Fibroblast of lung (primary cell): ENCODE measurements around the gene GAL. TPM values are rescaled to one million over a fixed set of nuclear protein-coding genes. Genes with fewer than 3 reads are reported as not detected.
A peak's percentile ranks its signal among the peaks of the same experiment; 100 is the strongest.

Experiments used
- DNase-seq, 2 donors: peaks; one replicate each; pipeline versions ENCODE4 v3.0.0 to v3.0.0-alpha.2; 2010; ENCODE audit warnings: low read depth in 2 of 2
- H2AFZ ChIP-seq: 2 replicates; pipeline ENCODE4 v1.5.1; 2012; ENCODE audit warnings: low read length, control low read depth, inconsistent platforms
- H3K27ac ChIP-seq: 2 replicates; pipeline ENCODE4 v1.5.1; 2011; ENCODE audit warnings: low read length, control low read depth; ENCODE audit not compliant: insufficient read depth
- H3K27me3 ChIP-seq: 2 replicates; pipeline ENCODE4 v1.5.1; 2011; ENCODE audit warnings: mild to moderate bottlenecking, low read length; ENCODE audit not compliant: control insufficient read depth, insufficient read depth
- H3K36me3 ChIP-seq: 2 replicates; pipeline ENCODE4 v1.5.1; 2011; ENCODE audit warnings: low read length; ENCODE audit not compliant: control insufficient read depth, insufficient read depth
- H3K4me1 ChIP-seq: 2 replicates; pipeline ENCODE4 v1.5.1; 2011; ENCODE audit warnings: low read length; ENCODE audit not compliant: control insufficient read depth, insufficient read depth; ENCODE audit errors: extremely low read depth
- H3K4me2 ChIP-seq: 2 replicates; pipeline ENCODE4 v1.5.1; 2011; ENCODE audit warnings: low read length, control low read depth; ENCODE audit not compliant: insufficient read depth; ENCODE audit errors: extremely low read depth
- H3K4me3 ChIP-seq, 4 experiments: fragments of 200-600 bp in 1 of 4; sonication (generic) in 1 of 4; replicated peaks in 1 of 4; 2 replicates each; pipeline ENCODE4 v1.5.1; 2011 to 2016; ENCODE audit warnings: low read length in 4 of 4, low read depth in 3 of 4, mild to moderate bottlenecking in 3 of 4, control low read depth in 2 of 4, inconsistent platforms in 1 of 4, mixed read lengths in 1 of 4; ENCODE audit not compliant: insufficient read depth in 1 of 4; ENCODE audit errors: control extremely low read depth in 1 of 4
- H3K79me2 ChIP-seq: 2 replicates; pipeline ENCODE4 v1.5.1; 2012; ENCODE audit warnings: mild to moderate bottlenecking, low read length, inconsistent platforms; ENCODE audit not compliant: control insufficient read depth, insufficient read depth
- H3K9ac ChIP-seq: 2 replicates; pipeline ENCODE4 v1.5.1; 2011; ENCODE audit warnings: mild to moderate bottlenecking, low read length, control low read depth; ENCODE audit not compliant: insufficient read depth
- H3K9me3 ChIP-seq: 2 replicates; pipeline ENCODE4 v1.5.1; 2012; ENCODE audit warnings: low read depth, low read length; ENCODE audit not compliant: control insufficient read depth, insufficient read depth
- H4K20me1 ChIP-seq: 2 replicates; pipeline ENCODE4 v1.5.1; 2011; ENCODE audit warnings: low read length; ENCODE audit not compliant: control insufficient read depth, insufficient read depth; ENCODE audit errors: extremely low read depth
- EZH2 ChIP-seq: IDR thresholded peaks from 2 replicates; pipeline ENCODE4 v1.5.1; 2012; ENCODE audit warnings: low read length, control low read depth, mild to moderate bottlenecking; ENCODE audit errors: missing control alignments
- polyA plus RNA-seq, 2 donors: library from polyadenylated mRNA; depleted of rRNA in 1 of 2; stranded (reverse) in 1 of 2; unstranded in 1 of 2; fragments of >200 nt; gene quantifications; 2 replicates each; pipeline ENCODE4 v1.2.1, GENCODE V29; 2011 to 2012; ENCODE audit warnings: missing spikeins in 1 of 2
- total RNA-seq: library from RNA; depleted of rRNA; stranded (reverse); fragments of >200 nt; gene quantifications from 2 replicates; pipeline ENCODE4 v1.2.1, GENCODE V29; 2014
- TF ChIP-seq, protein P1 (sequence below), 2 donors: IDR thresholded peaks in 1 of 2; conservative IDR thresholded peaks in 1 of 2; 1 replicate in 1 of 2; 2 replicates in 1 of 2; pipeline ENCODE4 v1.5.1; 2011 to 2012; ENCODE audit warnings: low read length in 2 of 2, control low read depth in 1 of 2, inconsistent platforms in 1 of 2, low read depth in 1 of 2, mild to moderate bottlenecking in 1 of 2

The GAL gene
- total and polyA plus RNA-seq, 2 donors (not counting 1 experiment from before 2014, with no cell fraction given): 1.6 to 5.4 TPM

DNA sequence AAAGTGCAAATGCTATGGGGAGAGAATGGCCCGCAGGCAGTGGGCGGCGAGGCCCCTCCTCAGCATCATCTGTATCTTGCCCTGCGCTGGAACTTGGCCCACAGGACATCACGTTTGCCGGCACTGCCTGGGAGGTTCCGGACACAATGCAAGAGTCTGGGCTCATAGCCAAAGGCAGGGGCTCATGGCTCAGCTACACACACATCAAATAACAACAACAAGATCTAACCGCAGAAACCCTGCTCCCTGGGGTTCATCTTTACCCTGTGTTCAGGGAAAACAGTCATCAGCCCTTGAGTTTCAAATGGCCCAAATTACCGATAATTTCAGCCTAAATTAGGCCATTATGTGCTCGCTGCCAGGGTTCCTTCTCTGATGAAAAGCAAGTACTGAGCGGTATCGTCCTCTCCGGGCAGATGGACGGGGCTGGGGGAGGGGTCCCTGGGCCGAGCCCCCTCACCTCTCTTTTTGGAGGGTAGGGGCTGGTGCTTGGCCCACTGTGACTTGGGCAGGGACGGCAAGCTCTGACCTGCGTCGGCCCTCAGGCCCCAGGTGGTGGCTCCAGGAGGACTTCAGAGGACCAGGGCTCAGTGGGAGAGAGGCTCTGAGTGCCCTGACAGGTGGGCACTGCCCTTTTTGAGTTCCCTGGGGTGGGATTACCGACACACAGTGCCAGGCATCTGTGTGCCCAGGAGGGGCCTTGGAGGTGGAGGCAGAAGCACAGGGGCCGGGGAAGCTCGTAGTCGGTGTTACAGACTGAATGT is 25.0 kb upstream of the GAL start:
- Histone ChIP-seq H3K79me2 (no peaks in the 10 kb centered on the region), H3K36me3 (no peaks in the 10 kb centered on the region), H3K4me2 (peak overlapping the region; percentile 0), H3K27ac (peak overlapping the region; percentile 58), H3K27me3 (peaks cover 4% of the 10 kb centered on the region), H3K9ac (no peak overlapping the region), H2AFZ (no peak overlapping the region), H4K20me1 (no peaks in the 10 kb centered on the region), H3K9me3 (no peaks in the 10 kb centered on the region), H3K4me3 (no peak overlapping the region), H3K4me1 (peaks cover 11% of the 10 kb centered on the region)
- DNase-seq: peak; percentile 95 to 99
- TF ChIP-seq, protein P1, sequence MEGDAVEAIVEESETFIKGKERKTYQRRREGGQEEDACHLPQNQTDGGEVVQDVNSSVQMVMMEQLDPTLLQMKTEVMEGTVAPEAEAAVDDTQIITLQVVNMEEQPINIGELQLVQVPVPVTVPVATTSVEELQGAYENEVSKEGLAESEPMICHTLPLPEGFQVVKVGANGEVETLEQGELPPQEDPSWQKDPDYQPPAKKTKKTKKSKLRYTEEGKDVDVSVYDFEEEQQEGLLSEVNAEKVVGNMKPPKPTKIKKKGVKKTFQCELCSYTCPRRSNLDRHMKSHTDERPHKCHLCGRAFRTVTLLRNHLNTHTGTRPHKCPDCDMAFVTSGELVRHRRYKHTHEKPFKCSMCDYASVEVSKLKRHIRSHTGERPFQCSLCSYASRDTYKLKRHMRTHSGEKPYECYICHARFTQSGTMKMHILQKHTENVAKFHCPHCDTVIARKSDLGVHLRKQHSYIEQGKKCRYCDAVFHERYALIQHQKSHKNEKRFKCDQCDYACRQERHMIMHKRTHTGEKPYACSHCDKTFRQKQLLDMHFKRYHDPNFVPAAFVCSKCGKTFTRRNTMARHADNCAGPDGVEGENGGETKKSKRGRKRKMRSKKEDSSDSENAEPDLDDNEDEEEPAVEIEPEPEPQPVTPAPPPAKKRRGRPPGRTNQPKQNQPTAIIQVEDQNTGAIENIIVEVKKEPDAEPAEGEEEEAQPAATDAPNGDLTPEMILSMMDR (conservative IDR thresholded peaks at IDR 0.05 in 1 of 2, IDR thresholded peaks at IDR 0.05 in 1 of 2; ENCODE audit: low read depth in 1 of 2, low read length in 2 of 2): no peak
- TF ChIP-seq EZH2: no peak

DNA sequence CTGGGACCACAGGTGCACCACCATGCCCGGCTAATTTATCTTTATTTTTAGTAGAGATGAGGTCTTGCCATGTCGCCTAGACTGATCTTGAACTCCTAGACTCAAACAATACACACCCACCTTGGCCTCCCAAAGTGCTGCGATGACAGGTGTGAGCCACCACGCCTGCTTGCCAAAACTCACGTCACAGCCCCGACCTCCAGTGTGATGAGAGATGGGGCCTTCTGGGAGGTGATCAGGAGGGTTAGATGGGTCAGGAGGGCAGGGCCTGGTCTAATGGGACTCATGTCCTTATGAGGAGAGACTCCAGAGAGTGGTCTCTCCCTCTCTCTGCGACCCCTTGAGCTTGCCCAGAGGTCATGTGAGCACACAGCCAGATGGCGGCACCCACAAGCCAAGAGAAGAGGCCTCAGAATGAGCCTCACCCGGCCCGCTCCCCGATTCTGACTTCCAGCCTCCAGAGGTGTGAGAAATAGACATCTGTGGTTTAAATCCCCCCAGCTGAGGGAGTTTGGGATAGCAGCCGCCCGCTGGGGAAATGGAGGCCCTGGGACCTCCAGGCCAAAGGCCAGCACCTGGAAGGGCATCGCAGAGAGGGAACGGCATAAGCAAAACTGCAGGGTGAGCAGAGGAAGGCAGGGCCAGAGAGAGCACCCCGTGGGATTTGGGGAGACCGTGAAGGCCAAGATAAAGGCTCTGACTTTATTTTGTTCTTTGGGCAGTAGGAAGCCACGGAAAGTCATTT is 24.1 kb upstream of the GAL start:
- no peak overlapping the region for H3K27ac ChIP-seq
- H3K4me2 ChIP-seq: no peak overlapping the region
- no peaks in the 10 kb centered on the region for H4K20me1 ChIP-seq
- H3K4me3 ChIP-seq: no peak overlapping the region
- H3K36me3 ChIP-seq: no peaks in the 10 kb centered on the region
- peaks cover 5% of the 10 kb centered on the region for H3K27me3 ChIP-seq
- no peaks in the 10 kb centered on the region for H3K79me2 ChIP-seq
- TF ChIP-seq, protein P1 (conservative IDR thresholded peaks at IDR 0.05 in 1 of 2, IDR thresholded peaks at IDR 0.05 in 1 of 2; ENCODE audit: low read depth in 1 of 2, low read length in 2 of 2): no peak
- no peak for TF ChIP-seq EZH2
- no peak overlapping the region for H3K9ac ChIP-seq
- H3K4me1 ChIP-seq: peaks cover 11% of the 10 kb centered on the region
- H3K9me3 ChIP-seq: no peaks in the 10 kb centered on the region
- no peak for DNase-seq
- no peak overlapping the region for H2AFZ ChIP-seq

DNA sequence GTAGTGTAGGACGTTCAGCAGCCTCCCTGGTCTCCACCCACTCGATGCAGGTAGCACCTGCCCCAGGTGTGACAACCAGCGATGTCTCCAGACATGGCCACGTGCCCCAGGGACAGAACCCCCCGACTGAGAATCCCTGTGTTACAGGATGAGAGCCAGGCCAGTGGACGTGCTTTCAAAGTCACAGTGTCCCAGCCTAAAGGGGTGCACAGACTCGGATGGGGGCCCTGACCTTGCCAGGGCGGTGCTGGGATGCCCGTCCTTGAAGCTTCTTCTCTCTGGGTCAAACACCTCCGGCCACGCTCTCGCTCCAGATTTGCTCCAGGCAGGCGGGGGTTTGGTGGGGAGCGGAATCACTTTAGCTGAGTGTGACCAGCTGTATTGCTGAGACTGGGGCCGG is 23.3 kb upstream of the GAL start:
- TF ChIP-seq, protein P1 (conservative IDR thresholded peaks at IDR 0.05 in 1 of 2, IDR thresholded peaks at IDR 0.05 in 1 of 2; ENCODE audit: low read depth in 1 of 2, low read length in 2 of 2): no peak
- TF ChIP-seq EZH2: no peak
- Histone ChIP-seq H2AFZ (no peak overlapping the region), H3K27ac (no peak overlapping the region), H3K9me3 (no peaks in the 10 kb centered on the region), H3K27me3 (peaks cover 3% of the 10 kb centered on the region), H4K20me1 (no peaks in the 10 kb centered on the region), H3K36me3 (no peaks in the 10 kb centered on the region), H3K79me2 (no peaks in the 10 kb centered on the region), H3K4me2 (no peak overlapping the region), H3K4me3 (no peak overlapping the region), H3K4me1 (peaks cover 11% of the 10 kb centered on the region), H3K9ac (no peak overlapping the region)
- DNase-seq: no peak
